Esophagus (tissue), 2 donors: Measurements from ENCODE around the gene DCPS. TPM values are rescaled to one million over a fixed set of nuclear protein-coding genes. Genes with fewer than 3 reads are reported as not detected.
"Not testable (repeated sequence)": the region's sequence is repeated elsewhere in the genome, so short reads cannot be mapped to it uniquely, and the experiment has no call there.

ENCODE experiments used
- H3K27ac ChIP-seq, 2 donors: one replicate each; pipeline ENCODE4 v1.5.1; 2013; ENCODE audit warnings: low read depth in 2 of 2, mild to moderate bottlenecking in 2 of 2, inconsistent platforms in 1 of 2, low read length in 1 of 2, moderate library complexity in 1 of 2
- H3K27me3 ChIP-seq, 2 donors: one replicate each; pipeline ENCODE4 v1.6.1; 2013; ENCODE audit warnings: low read length in 2 of 2, control low read depth in 1 of 2, mild to moderate bottlenecking in 1 of 2; ENCODE audit not compliant: insufficient read depth in 2 of 2, control insufficient read depth in 1 of 2
- H3K36me3 ChIP-seq, 2 donors: one replicate each; pipeline ENCODE4 v1.6.1; 2013; ENCODE audit warnings: low read length in 1 of 2; ENCODE audit not compliant: control insufficient read depth in 2 of 2, insufficient read depth in 2 of 2
- H3K4me1 ChIP-seq, 2 donors: one replicate each; pipeline ENCODE4 v1.6.1; 2013; ENCODE audit warnings: low read length in 1 of 2; ENCODE audit not compliant: control insufficient read depth in 2 of 2, insufficient read depth in 2 of 2
- H3K4me3 ChIP-seq, 2 donors: one replicate each; pipeline ENCODE4 v1.5.1; 2013; ENCODE audit warnings: low read length in 2 of 2, mild to moderate bottlenecking in 2 of 2, low read depth in 1 of 2, moderate library complexity in 1 of 2
- H3K9me3 ChIP-seq, 2 donors: one replicate each; pipeline ENCODE4 v1.6.1; 2013; ENCODE audit warnings: mild to moderate bottlenecking in 2 of 2, low read depth in 1 of 2, low read length in 1 of 2, moderate library complexity in 1 of 2; ENCODE audit not compliant: control insufficient read depth in 2 of 2, insufficient read depth in 1 of 2
- WGBS, 2 donors: extraction: QIAGEN DNeasy Blood & Tissue Kit; methylation state at CpG; one replicate each; pipeline ENCODE4 v1.1.7; 2013; 5-methylcytosine and 5-hydroxymethylcytosine counted together
- polyA plus RNA-seq, 2 donors: library from polyadenylated mRNA; stranded (reverse); fragments of 200-250 nt; gene quantifications; one replicate each; pipeline ENCODE4 v1.2.3, GENCODE V29; 2013
- donor health status: healthy with polysubstance abuse.
- donor health status: Bipolar disorder and iron deficiency.

The DCPS gene
- polyA plus RNA-seq, 2 donors = 15.9 to 18.9 TPM

- peak overlapping the region; percentile 33 to 74 for H3K27ac ChIP-seq
- H3K4me1 ChIP-seq = peaks cover 14 to 32% of the 10 kb centered on the region in 2 donors
- 75 to 79% methylated on average over 18 to 20 of the region's 20 CpGs for WGBS, 2 donors
Measured at GRCh38 chr11:126383339-126384335, 79.8 kb downstream of the DCPS start.

GRCh38 chr11:126384449-126385070 lies 80.7 kb downstream of the DCPS start:
- peak overlapping the region; percentile 33 to 57 for H3K27ac ChIP-seq
- peaks cover 0 to 3% of the 10 kb centered on the region in 2 donors for H3K9me3 ChIP-seq
- H3K36me3 ChIP-seq = peaks cover 0 to 2% of the 10 kb centered on the region in 2 donors
- peak overlapping the region in 1 of 2 donors; percentile 19 for H3K4me3 ChIP-seq
- H3K27me3 ChIP-seq = no peaks in the 10 kb centered on the region
- WGBS, 2 donors = 77 to 90% methylated on average over 8 to 9 of the region's 9 CpGs
- peaks cover 14 to 32% of the 10 kb centered on the region in 2 donors for H3K4me1 ChIP-seq

More at GRCh38 chr11:126383339-126384335, 79.8 kb downstream of the DCPS start:
- Histone ChIP-seq H3K9me3 (peaks cover 0 to 3% of the 10 kb centered on the region in 2 donors), H3K27me3 (no peaks in the 10 kb centered on the region), H3K4me3 (no peak overlapping the region), H3K36me3 (peaks cover 0 to 2% of the 10 kb centered on the region in 2 donors)

- peak overlapping the region; percentile 75 to 90 for H3K27ac ChIP-seq
- H3K27me3 ChIP-seq = no peaks in the 10 kb centered on the region
- H3K4me1 ChIP-seq = peaks cover 14 to 32% of the 10 kb centered on the region in 2 donors
- peak overlapping the region in 1 of 2 donors; percentile 11 for H3K4me3 ChIP-seq
- 71 to 73% methylated on average over 8 of the region's 8 CpGs for WGBS, 2 donors
- peaks cover 0 to 3% of the 10 kb centered on the region in 2 donors for H3K9me3 ChIP-seq
- H3K36me3 ChIP-seq = no peaks in the 10 kb centered on the region
Measured at GRCh38 chr11:126385991-126386728, 82.3 kb downstream of the DCPS start.

- not testable (repeated sequence) for H3K4me3 ChIP-seq, H3K27me3 ChIP-seq, H3K9me3 ChIP-seq, H3K36me3 ChIP-seq
- 20 to 27% methylated on average over 5 of the region's 5 CpGs for WGBS, 2 donors
- Histone ChIP-seq H3K27ac (peak overlapping the region; percentile 75 to 90), H3K4me1 (peaks cover 14 to 35% of the 10 kb centered on the region in 2 donors)
Measured at GRCh38 chr11:126386729-126387071, 82.8 kb downstream of the DCPS start.

GRCh38 chr11:126387857-126388256 lies 84.0 kb downstream of the DCPS start:
- H3K27ac ChIP-seq = no peak overlapping the region
- no peak overlapping the region for H3K4me3 ChIP-seq
- H3K4me1 ChIP-seq = peaks cover 14 to 37% of the 10 kb centered on the region in 2 donors
- H3K36me3 ChIP-seq = no peaks in the 10 kb centered on the region
- H3K9me3 ChIP-seq = peaks cover 0 to 3% of the 10 kb centered on the region in 2 donors
- no peaks in the 10 kb centered on the region for H3K27me3 ChIP-seq
- 63 to 70% methylated on average over 5 of the region's 5 CpGs for WGBS, 2 donors

- Histone ChIP-seq H3K36me3 (no peaks in the 10 kb centered on the region), H3K9me3 (no peaks in the 10 kb centered on the region), H3K4me3 (no peak overlapping the region), H3K27me3 (no peaks in the 10 kb centered on the region), H3K4me1 (peaks cover 8 to 24% of the 10 kb centered on the region in 2 donors), H3K27ac (no peak overlapping the region)
- WGBS, 2 donors = 59 to 66% methylated on average over 5 of the region's 5 CpGs
Measured at GRCh38 chr11:126390272-126390867, 86.5 kb downstream of the DCPS start.

- Histone ChIP-seq H3K36me3 (no peaks in the 10 kb centered on the region), H3K4me3 (no peak overlapping the region), H3K9me3 (no peaks in the 10 kb centered on the region), H3K4me1 (peaks cover 3 to 20% of the 10 kb centered on the region in 2 donors), H3K27me3 (no peaks in the 10 kb centered on the region), H3K27ac (peak overlapping the region in 1 of 2 donors; percentile 11)
- WGBS, 2 donors = 72 to 74% methylated on average over 7 of the region's 7 CpGs
Measured at GRCh38 chr11:126391286-126391954, 87.6 kb downstream of the DCPS start.

- Histone ChIP-seq H3K4me1 (peaks cover 0 to 16% of the 10 kb centered on the region in 2 donors), H3K27ac (no peak overlapping the region), H3K36me3 (no peaks in the 10 kb centered on the region), H3K27me3 (no peaks in the 10 kb centered on the region), H3K9me3 (no peaks in the 10 kb centered on the region), H3K4me3 (no peak overlapping the region)
- 52 to 56% methylated on average over 8 of the region's 8 CpGs for WGBS, 2 donors
Measured at GRCh38 chr11:126391970-126392632, 88.2 kb downstream of the DCPS start.
